Stimulated activated CD4-positive, alpha-beta T cell treated with anti-CD3 and anti-CD28 coated beads, Interleukin-2, amount 100 ng/mL, for 24 hours (primary cell): ENCODE measurements around the gene HDAC8.
A peak's percentile ranks its signal among the peaks of the same experiment; 100 is the strongest.

Source experiments
- DNase-seq, 2 donors: peaks; one replicate each; pipeline ENCODE4 v3.0.0-alpha.2; 2020

HDAC8 gene

GRCh38 chrX:72313707-72314641 lies 258.7 kb downstream of the HDAC8 start:
- no peak for DNase-seq

DNA sequence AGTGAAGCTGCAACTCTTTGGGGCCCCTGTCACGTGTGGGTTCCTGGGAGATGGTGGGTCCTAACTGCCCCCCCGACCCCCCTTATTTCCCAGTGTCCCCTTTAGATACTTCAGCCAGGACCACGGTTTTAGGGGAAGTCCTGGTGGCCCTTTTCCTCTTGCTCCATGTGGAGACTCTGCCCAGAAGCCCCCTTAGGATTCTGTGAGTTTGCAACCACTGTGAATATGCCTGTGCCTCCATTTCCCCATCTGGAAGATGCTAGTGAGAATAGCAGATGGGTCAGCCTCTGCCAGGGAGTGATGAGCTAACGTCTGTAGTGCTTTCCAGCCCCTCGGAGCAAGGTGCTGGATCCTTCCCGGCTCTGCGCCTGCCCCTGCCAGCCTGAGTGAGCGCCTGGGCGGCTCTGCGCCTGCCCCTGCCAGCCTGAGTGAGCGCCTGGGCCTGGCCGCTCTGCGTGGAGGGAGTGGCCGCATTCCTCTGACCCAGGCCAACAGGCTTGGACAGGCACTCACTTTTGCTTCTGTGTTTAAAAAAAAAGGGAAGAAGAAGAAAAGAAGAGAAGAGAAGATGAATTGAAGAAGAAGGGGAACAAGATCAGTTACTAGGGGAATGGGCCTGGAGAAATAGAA lies 260.2 kb downstream of the HDAC8 start:
- DNase-seq: no peak

DNA sequence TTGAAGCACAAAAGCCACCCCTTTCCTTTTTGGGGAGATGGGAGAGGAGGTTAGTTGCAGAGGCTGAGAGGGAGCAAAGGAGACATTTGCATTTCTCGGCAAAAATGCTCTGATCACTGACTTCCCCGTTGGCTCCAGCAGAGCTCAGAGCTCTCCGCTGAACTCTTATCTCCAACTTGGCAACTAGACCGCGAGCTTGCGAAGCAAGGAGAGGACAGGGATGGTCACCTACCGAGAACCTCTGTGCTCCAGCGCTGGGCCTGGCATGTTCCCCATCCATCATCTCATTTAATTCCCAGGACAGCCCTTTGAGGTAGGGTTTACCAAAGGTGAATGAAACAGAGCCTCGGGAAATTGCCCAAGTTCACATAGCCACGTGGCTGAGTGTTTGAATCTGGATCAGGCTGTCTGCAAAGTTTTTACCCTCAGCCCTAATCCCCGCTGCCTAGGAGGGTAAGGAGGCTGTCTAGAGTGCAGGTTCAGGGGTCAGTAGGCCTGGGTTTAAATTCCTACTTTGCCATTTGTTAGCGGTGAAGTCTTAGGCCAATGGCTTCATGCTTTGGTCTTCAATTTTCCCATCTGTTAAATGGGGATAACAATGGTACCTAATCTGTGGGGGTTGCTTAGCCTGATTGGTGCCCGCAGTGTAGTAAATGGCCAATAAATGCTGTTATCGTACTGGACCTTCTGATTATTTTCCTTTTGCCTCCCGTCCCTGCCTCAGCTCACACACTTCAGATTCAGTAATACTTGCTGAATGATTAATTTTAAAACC lies 263.2 kb downstream of the HDAC8 start:
- no peak for DNase-seq

- DNase-seq: peak; percentile 38 to 42
Observed at GRCh38 chrX:72308566-72309296, 263.9 kb downstream of the HDAC8 start.

DNA sequence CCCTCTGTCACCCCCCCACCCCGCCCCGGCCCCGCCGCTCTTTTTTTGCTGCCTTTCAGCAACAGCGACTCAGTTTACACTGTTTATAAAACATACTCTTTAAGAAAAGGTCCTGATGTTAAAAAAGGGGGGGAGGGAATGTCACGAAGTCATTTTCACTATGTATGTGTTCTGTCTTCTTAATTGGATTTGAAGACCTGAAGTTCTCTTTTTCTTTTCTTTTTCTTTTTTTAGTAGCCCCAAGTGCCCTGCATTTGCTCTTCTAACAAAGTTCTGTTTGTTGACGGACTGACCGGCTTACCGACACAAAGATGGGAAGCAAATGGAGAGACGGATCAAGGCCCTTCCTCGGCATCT lies 264.5 kb downstream of the HDAC8 start:
- DNase-seq: no peak

DNA sequence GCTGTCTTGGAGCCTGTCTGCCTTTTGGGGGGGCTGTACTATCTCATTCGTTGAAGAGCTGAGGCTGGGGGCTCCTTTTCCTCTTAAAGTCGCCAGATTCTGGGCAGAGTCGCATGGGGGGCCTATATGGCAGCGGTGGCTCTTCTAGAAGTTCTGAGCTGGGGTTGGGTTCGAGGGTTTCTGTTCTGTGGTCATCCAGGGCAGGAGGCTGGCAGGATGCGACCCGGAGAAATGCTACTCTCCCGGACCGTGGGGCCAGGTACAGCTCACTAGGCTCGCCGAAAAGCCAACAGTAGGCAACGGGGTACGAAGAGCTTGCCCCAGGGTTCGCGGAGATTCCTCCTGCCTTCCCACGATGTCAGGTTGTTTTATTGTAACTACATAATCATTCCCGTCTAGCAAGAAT lies 265.0 kb downstream of the HDAC8 start:
- peak in 1 of 2 donors; percentile 3 for DNase-seq

- peak; percentile 19 to 30 for DNase-seq
Observed at GRCh38 chrX:72306851-72307645, 265.6 kb downstream of the HDAC8 start.

DNA sequence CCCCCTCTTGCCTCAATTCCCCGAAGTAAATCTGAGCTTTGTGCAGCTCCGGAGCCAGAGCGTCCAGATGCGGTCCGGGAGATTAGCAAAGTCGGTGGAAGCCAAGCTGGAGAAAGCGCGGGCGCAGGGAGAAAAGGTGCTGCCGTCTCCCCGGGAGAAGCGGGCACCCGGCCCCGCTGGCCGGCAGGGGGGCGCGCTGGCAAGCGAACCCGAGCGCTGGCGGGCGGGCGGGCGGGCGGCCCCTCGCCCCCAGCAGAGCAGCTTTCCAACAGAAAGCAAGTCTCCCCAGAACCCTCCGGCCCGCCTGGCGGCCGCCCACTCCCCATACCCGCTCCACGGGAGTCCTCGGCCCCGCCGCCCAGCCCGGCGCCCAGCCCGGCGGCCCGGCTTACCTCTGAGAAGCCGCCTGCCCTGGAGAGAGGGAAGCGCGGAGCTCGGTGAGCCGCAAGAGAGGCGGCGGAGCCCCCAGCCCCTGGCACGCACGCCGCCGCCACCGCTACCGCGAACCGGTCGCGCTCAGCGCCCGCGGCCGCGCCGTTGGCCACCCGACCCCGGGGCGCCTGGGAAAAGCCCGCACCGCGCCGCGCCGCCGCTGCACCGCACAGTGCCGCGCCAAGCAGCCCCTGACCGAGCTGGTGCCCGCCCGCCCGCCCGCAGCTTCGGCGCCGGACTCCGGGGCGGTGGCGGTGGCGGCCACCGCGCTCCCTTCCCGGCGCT lies 266.4 kb downstream of the HDAC8 start:
- DNase-seq: peak in 1 of 2 donors; percentile 6

- peak in 1 of 2 donors; percentile 14 for DNase-seq
Observed at GRCh38 chrX:72305286-72306084, 267.2 kb downstream of the HDAC8 start, which contains the start of gene CITED1. TSS of gene CITED1 (minus strand) at chrX:72305914. CDS start at chrX:72302869, 3,045 bp downstream.

- no peak for DNase-seq
Observed at GRCh38 chrX:72304877-72305276, 267.8 kb downstream of the HDAC8 start.

GRCh38 chrX:72301781-72302180 lies 270.9 kb downstream of the HDAC8 start:
- DNase-seq: no peak

GRCh38 chrX:72299891-72300630 lies 272.6 kb downstream of the HDAC8 start:
- no peak for DNase-seq

GRCh38 chrX:72297953-72298730 lies 274.5 kb downstream of the HDAC8 start:
- DNase-seq: no peak

GRCh38 chrX:72296991-72297390 lies 275.7 kb downstream of the HDAC8 start:
- no peak for DNase-seq

DNA sequence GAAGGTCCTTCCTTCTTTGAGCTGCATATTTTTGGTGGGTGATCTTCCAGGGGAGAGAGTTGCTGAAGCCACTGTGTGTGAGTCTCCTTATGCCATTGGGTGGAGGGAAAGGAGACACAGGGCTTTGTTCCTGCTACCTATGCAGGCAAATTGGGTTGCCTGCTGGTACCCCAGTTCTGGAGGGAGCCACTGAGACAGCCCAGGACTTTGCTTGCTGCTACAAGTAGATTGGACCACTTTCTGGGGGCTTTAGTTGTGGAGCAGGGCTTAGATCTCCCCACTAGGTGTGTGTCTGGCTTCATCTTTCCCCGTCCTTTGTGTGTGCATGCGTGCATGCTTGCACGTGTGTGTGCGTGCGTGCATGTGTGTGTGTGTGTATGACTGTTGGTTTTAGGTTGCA lies 276.9 kb downstream of the HDAC8 start:
- no peak for DNase-seq

- no peak for DNase-seq
Observed at GRCh38 chrX:72294497-72294896, 278.1 kb downstream of the HDAC8 start.

DNA sequence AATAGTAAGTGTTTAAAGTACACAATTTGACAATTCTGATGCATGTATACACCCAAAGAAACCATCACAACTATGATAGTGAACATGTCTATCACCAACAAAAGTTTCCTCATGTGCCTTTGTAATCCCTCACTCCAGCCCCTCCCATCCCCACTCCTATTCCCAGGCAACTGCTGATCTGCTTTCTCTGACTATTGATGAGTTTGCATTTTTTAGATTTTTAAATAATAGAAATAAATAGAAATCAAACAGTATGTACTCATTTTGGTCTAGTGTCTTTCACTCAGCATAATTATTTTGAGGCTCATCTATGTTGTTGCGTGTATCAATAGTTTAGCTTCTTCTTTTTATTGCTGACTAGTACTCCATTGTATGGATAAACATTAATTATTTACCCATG lies 290.3 kb downstream of the HDAC8 start:
- DNase-seq: no peak

- no peak for DNase-seq
Observed at GRCh38 chrX:72280321-72280845, 292.3 kb downstream of the HDAC8 start.
